NCI-H146 treated with DMSO at 0.1 percent for 48 hours (cell line): ENCODE data around the gene PSMC1.

ENCODE experiments used
- DNase-seq: peaks from one replicate; lab custom pipeline; 2025; ENCODE audit not compliant: unreplicated experiment; lab: John Stamatoyannopoulos, UW

PSMC1 gene

DNA sequence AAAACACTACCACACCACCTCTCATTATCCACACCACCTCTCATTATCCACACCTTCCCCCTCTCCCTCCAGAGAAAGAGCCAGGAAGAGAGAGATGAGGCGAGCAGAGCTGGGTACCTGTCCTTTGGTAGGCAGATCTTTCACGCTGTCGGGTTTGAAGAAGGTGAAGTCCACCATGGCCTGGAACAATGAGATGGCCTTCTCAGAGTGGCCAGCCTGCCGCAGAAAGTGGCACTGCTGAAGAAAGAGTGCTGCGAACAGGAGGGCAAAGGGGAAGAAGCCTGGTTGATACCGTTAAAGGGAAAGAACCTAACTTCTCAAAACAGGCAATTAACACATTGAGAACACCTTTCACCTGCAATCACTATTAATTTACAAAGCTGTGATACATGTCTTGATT lies 44.8 kb downstream of the PSMC1 start:
- DNase-seq: no peak

DNA sequence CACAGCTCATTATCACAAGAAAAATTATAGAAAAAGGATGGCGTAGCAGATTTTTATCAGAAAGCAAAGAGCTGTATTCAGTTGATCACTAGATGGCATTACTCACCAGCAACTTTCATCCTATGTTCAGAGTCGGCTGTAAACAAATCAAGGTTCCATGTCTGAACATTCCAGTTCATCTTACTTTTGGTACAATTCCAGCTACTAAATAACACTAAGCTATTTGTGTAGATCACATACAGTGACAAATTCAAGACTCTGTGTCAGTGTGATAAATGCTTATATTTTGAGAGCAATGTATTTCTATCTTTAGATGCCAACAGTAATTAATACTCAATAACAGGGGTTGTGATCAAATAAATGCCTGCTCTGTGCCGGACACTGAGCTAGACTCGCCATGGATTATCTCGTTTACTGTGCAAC lies 45.3 kb downstream of the PSMC1 start:
- DNase-seq: peak; percentile 18

DNA sequence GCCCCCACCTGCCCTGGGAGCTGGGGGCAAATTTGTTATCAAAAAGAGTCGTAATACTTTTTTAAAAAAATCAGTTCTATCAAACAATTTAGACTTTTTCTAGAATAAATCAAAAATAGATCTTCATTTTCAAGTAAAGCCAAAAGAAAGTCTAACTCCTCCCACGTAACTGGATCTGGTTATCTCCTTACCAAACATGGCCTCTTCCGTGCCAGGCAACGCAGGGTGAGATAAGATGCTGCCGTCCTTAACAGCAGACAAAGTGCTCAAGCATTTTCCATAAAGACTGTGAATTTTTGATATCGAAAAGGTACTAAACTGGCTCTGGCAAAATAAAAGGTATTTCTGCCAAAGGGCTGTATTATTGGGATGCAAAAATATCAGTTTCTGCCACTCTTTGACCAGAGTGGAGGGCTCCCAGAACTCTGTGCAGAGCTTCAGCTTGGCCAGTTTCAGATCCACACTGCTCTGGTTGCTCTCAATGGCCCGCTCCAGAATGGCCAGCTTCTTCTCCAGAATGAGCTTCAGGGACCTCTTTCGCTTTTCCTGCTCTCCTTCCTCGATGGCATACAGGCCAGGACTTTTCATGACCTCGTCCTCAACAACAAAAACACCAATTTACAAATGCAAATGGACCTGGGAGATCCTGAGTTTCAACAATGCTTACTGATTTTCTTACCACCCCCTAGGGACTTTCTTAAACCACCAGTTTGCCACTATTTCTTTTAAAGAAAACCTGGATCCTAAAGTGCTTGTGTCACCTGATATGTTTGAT lies 46.4 kb downstream of the PSMC1 start:
- no peak for DNase-seq

DNA sequence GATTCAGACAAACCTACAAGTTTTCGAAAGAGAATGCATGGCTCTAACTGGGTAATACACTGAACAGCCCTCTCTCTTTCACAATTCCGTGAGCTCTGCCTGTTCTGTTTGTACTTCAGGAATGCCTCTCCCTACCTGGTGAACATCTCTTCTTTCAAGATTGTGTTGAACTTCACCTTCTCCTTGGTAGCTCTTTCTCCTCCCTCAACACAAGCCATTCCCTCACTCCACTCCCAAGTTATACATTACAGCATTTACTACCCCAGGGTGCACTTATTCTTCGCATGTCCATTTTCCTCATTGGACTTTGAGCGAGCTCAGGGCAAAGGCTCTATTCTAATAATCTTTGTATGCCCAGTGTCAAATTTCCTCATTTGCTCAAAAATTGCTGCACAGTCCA lies 47.1 kb downstream of the PSMC1 start:
- DNase-seq: no peak

DNA sequence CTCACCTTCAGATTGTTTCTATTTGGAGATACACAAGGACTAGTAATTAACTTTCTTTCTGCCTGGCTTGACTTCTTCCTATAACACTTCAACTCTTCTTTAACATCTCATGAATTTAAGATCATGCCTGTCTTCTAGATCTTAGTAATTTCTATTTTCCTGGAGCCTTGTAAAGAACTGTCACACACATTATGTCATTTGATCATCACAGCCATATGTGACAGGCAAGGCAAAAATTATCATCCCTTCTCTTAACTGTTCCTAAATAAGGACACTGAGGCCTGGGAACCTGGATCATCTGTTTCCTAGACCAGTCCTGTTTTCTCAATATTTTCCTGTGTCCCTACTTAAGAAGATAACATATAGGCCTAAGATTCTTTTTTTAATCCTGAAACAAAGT lies 48.1 kb downstream of the PSMC1 start:
- no peak for DNase-seq

DNA sequence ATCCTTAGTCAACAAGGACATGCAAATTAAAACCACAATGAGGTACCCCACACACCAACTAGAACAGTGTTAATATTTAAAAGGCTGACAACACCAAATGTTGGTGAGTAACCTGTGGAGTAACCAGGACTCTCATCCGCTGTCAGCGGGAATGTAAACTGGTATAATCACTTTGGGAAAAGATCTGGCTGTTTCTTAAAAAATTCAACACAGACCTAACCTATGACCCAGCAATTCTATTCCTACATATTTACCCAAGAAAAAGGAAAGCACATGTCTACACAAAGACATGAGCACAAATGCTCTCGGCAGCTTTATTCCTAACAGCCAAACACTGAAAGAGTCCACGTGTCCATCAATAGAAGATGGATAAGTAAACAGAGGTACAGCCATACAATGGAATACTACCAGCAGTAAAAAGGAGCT lies 48.8 kb downstream of the PSMC1 start:
- no peak for DNase-seq

DNA sequence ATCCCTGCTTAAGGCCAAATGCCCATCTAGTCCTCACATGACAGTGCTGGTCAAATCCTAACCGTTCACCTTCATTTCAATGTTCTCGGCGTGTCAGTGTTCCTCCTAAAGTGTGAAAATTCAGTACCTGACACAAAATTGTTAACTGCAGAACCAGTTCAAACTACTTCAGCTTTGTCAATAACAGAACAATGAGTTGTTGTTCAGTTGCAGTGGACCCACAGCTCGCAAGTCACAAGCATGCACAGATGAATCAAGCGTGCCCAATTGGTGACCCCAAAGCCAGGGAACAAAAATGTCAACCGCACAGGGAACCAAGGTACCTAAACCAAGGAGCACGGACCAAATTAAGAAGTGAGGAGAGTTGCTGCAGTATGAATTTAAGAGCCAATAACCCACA lies 52.2 kb downstream of the PSMC1 start:
- no peak for DNase-seq

DNA sequence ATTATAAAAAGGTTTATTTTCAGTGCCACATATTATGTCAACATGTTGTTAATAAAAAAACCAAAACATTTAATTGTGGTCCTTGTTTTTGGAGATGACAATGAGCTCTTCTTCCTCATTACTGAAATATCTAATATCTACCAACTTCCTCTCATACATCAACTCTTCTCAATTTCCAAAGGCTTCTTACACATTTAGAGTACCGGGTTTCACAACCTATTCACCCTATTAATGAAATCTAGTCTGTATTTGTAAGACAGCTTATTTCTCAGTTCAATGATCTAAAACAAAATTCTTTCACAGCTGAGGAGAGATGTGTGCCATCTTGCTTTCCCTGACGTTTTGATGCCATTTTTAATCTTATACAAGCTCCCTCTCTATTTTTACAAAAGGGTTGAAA lies 60.9 kb downstream of the PSMC1 start:
- DNase-seq: no peak

DNA sequence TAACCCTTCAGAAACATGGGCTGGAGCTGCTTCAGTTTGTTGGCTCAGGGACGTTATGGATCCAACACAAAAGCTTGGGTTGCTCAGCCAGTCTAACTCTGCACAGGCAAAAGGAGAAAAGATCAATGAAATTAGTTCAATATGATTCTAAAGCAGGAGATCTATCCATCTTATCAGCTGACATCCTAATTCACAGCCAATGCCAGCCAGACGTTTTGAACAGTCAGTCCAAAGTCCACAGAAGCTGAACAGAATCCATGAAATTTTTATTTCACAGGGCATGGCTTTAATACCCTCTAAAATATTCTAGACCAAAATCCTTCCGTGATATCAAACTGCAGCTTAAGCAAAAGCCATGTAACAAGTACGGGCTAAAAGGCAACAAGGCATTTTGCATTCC lies 61.7 kb downstream of the PSMC1 start:
- DNase-seq: no peak

DNA sequence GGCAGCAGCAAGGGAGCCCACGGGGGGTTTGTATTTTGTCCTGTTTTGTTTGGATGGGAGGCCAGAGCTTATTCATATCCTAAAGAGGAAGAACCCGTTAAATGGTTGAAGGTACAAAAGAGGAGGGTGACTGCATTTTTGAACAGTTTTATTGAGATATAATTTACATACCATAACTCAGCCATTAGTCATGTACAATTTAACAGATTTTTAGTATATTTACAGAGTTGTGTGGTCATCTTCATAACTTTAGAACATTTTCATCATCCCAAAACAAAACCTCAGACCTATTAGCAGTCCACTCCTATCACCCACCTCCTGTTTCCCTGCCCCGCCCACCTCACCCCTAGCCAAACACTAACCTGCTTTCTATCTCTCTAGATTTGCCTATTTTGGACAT lies 62.8 kb downstream of the PSMC1 start:
- DNase-seq: no peak

DNA sequence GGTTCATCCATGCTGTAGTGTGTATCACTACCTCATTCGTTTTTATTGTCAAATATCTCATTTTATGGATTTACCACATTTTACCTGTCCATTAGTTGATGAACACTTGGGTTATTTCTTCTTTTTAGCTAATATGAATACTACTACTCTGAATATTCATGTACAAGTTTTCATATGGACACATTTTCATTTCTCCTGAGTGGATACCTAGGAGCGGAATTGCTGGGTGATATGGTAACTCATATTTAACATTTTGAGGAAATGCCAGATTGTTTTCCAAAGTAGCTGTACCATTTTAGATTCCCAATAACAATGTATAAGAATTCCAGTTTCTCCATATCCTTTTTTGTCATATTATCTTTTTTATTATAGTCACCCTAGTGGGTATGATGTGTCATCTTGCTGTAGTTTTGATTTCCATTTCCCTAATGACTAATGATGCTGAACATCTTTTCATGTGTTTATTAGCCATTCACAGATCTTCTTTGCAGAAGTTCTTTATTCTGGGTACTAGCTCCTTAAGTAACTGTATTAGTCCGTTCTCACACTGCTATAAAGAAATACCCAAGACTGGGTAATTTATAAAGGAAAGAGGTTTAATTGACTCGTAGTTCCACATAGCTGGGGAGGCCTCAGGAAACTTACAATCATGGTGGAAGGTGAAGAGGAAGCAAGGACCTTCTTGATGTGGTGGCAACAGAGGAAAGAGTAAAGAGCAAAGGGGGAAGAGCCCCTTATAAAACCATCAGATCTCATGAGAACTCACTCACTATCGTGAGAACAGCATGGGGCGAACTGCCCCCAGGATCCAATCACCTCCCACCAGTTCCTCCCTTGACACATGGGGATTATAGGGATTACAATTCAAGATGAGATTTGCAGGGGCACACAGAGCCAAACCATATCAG lies 63.5 kb downstream of the PSMC1 start:
- no peak for DNase-seq

DNA sequence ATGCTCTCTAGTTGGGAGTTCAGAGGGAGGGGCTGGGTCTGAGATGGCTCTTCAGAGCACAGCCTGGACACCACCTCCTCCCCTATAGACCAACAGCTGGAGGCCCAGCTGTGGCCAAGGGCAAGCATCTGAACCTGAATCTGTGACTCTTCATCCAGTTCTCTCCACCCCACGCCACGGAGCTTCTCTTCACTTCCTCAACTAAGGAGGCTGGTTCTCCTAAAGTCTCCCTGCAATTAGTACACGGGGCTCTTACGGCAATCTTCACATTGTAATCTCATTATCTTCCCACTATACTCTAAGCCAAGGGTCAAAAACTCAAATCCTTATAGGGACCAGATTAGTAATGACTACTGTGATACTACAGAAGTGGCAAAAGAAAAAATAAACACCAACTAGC lies 65.5 kb downstream of the PSMC1 start:
- DNase-seq: no peak
